Panc1 (cell line): ENCODE measurements around the gene RRP36.

Experiments
- REST ChIP-seq, 2 experiments: IDR thresholded peaks; 2 replicates each; pipeline ENCODE4 v1.6.1; 2011 to 2012; ENCODE audit warnings: low read depth in 2 of 2, control low read depth in 1 of 2, low read length in 1 of 2, mild to moderate bottlenecking in 1 of 2, moderate library complexity in 1 of 2; ENCODE audit not compliant: insufficient read depth in 1 of 2
- SIN3A ChIP-seq: IDR thresholded peaks from 2 replicates; pipeline ENCODE4 v1.6.1; 2012; ENCODE audit warnings: low read depth, mild to moderate bottlenecking, low read length, moderate library complexity, borderline replicate concordance; ENCODE audit not compliant: insufficient read depth
- TCF7L2 ChIP-seq: IDR thresholded peaks from 2 replicates; pipeline ENCODE4 v1.6.1; 2011; ENCODE audit warnings: mild to moderate bottlenecking, low read depth, low read length, inconsistent platforms
- TF ChIP-seq, protein P1 (sequence below): fragments of 450-650 bp; IDR thresholded peaks from 2 replicates; pipeline ENCODE4 v1.5.1; 2017; ENCODE audit warnings: mild to moderate bottlenecking

- TF ChIP-seq, protein P1, sequence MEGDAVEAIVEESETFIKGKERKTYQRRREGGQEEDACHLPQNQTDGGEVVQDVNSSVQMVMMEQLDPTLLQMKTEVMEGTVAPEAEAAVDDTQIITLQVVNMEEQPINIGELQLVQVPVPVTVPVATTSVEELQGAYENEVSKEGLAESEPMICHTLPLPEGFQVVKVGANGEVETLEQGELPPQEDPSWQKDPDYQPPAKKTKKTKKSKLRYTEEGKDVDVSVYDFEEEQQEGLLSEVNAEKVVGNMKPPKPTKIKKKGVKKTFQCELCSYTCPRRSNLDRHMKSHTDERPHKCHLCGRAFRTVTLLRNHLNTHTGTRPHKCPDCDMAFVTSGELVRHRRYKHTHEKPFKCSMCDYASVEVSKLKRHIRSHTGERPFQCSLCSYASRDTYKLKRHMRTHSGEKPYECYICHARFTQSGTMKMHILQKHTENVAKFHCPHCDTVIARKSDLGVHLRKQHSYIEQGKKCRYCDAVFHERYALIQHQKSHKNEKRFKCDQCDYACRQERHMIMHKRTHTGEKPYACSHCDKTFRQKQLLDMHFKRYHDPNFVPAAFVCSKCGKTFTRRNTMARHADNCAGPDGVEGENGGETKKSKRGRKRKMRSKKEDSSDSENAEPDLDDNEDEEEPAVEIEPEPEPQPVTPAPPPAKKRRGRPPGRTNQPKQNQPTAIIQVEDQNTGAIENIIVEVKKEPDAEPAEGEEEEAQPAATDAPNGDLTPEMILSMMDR = no peak
- no peak for TF ChIP-seq REST (IDR thresholded peaks at IDR 0.05; ENCODE audit: insufficient read depth in 1 of 2, low read depth in 2 of 2, low read length in 1 of 2)
- TF ChIP-seq SIN3A = no peak
- TF ChIP-seq TCF7L2 = no peak
Measured at GRCh38 chr6:43077333-43077809, 55.9 kb downstream of the RRP36 start.
